HCT116 (cell line): ENCODE measurements around the gene MBOAT1. TPM values are rescaled to one million over a fixed set of nuclear protein-coding genes. Genes with fewer than 3 reads are reported as not detected.

Experiments
- ATAC-seq: fragments of 200-7000 bp; cut with Tn5 transposase; 2 replicates; pipeline ENCODE4 v1.9.1; 2020; ENCODE audit warnings: mild to moderate bottlenecking, moderate library complexity
- BruUV-seq: library from RNA; stranded (reverse); fragments of 400-500 nt; replicated peaks from 2 replicates; lab custom pipeline; 2021; lab: Mats Ljungman, UMichigan
- CTCF ChIA-PET: fragments of 300-600 bp; sonication (Branson Sonifier 250); formaldehyde crosslinking; loops from one replicate; lab custom pipeline; 2021; ENCODE audit warnings: antibody characterized with exemption; lab: Charles Lee
- POLR2A ChIA-PET: fragments of 300-600, 350-600 bp; sonication (Branson Sonifier 250); formaldehyde crosslinking; loops from one replicate; lab custom pipeline; 2021; ENCODE audit warnings: antibody characterized with exemption; lab: Charles Lee
- RAD21 ChIA-PET, 2 experiments: fragments of 300-600 bp; sonication (Branson Sonifier 250); formaldehyde crosslinking; loops; one replicate each; lab custom pipeline; 2023; ENCODE audit warnings: low total read pairs in 2 of 2; ENCODE audit not compliant: uncharacterized antibody in 2 of 2, unreplicated experiment in 2 of 2, low non-redundant PET in 1 of 2; lab: Charles Lee
- DNase-seq: peaks from one replicate; pipeline ENCODE4 v3.0.0-alpha.2; 2010; ENCODE audit warnings: low read depth, low spot score
- H2AFZ ChIP-seq: fragments of 200-600 bp; shearing (Covaris generic), sonication (generic); 2 replicates; pipeline ENCODE4 v1.6.1; 2017; ENCODE audit warnings: low read depth, mixed run types, mixed read lengths, antibody characterized with exemption, low read length; ENCODE audit not compliant: poor library complexity, severe bottlenecking
- H3K27ac ChIP-seq: 2 replicates; pipeline ENCODE4 v1.5.1; 2012; ENCODE audit warnings: low read depth, low read length
- H3K27me3 ChIP-seq: fragments of 200-600 bp; sonication (generic); 2 replicates; pipeline ENCODE4 v1.6.1; 2016; ENCODE audit warnings: mixed run types, low read length, mixed read lengths; ENCODE audit not compliant: insufficient read depth
- H3K36me3 ChIP-seq, 2 experiments: fragments of 200-500 bp in 1 of 2; fragments of 200-600 bp in 1 of 2; sonication (Bioruptor generic) in 1 of 2; sonication (generic) in 1 of 2; 2 replicates each; pipeline versions ENCODE4 v1.5.1 to v1.6.1; 2014 to 2016; ENCODE audit warnings: low read length in 2 of 2, inconsistent platforms in 1 of 2, mixed read lengths in 1 of 2, mixed run types in 1 of 2; ENCODE audit not compliant: insufficient read depth in 2 of 2, control insufficient read depth in 1 of 2
- H3K4me1 ChIP-seq, 2 experiments: fragments of 200-600 bp in 1 of 2; sonication (generic) in 1 of 2; 2 replicates each; pipeline versions ENCODE4 v1.5.1 to v1.6.1; 2012 to 2017; ENCODE audit warnings: low read length in 2 of 2, inconsistent platforms in 1 of 2, mild to moderate bottlenecking in 1 of 2, mixed read lengths in 1 of 2, mixed run types in 1 of 2, moderate library complexity in 1 of 2; ENCODE audit not compliant: insufficient read depth in 2 of 2, control insufficient read depth in 1 of 2
- H3K4me2 ChIP-seq: fragments of 200-600 bp; sonication (generic); 2 replicates; pipeline ENCODE4 v1.6.1; 2017; ENCODE audit warnings: mixed run types, low read length, mixed read lengths
- H3K4me3 ChIP-seq, 2 experiments: fragments of 200-600 bp in 1 of 2; sonication (generic) in 1 of 2; replicated peaks in 1 of 2; 2 replicates each; pipeline ENCODE4 v1.5.1; 2011 to 2016; ENCODE audit warnings: low read length in 2 of 2, control low read depth in 1 of 2, low read depth in 1 of 2, mild to moderate bottlenecking in 1 of 2, mixed read lengths in 1 of 2, mixed run types in 1 of 2
- H3K79me2 ChIP-seq: fragments of 200-600 bp; sonication (generic); 2 replicates; pipeline ENCODE4 v1.6.1; 2017; ENCODE audit warnings: mild to moderate bottlenecking, mixed run types, low read length, moderate library complexity, mixed read lengths; ENCODE audit not compliant: insufficient read depth
- H3K9ac ChIP-seq: fragments of 200-600 bp; sonication (generic); 2 replicates; pipeline ENCODE4 v1.6.1; 2016; ENCODE audit warnings: low read length, mixed read lengths
- H3K9me2 ChIP-seq: fragments of 200-600 bp; sonication (generic), shearing (Covaris generic); 2 replicates; pipeline ENCODE4 v1.6.1; 2017; ENCODE audit warnings: mixed run types, mild to moderate bottlenecking, moderate library complexity; ENCODE audit not compliant: insufficient read depth
- H3K9me3 ChIP-seq, 2 experiments: fragments of 200-500 bp in 1 of 2; fragments of 200-600 bp in 1 of 2; sonication (Bioruptor generic) in 1 of 2; sonication (generic) in 1 of 2; 2 replicates each; pipeline ENCODE4 v1.6.1; 2014 to 2017; ENCODE audit warnings: low read length in 2 of 2, mixed read lengths in 2 of 2, inconsistent platforms in 1 of 2, low read depth in 1 of 2, mild to moderate bottlenecking in 1 of 2, mixed run types in 1 of 2, moderate library complexity in 1 of 2; ENCODE audit not compliant: control insufficient read depth in 1 of 2, insufficient read depth in 1 of 2
- H4K20me1 ChIP-seq: fragments of 200-600 bp; sonication (generic), shearing (Covaris generic); 2 replicates; pipeline ENCODE4 v1.6.1; 2017; ENCODE audit warnings: mixed run types, mild to moderate bottlenecking, moderate library complexity; ENCODE audit not compliant: insufficient read depth
- POLR2AphosphoS5 ChIP-seq: IDR thresholded peaks from 2 replicates; pipeline ENCODE4 v1.6.1; 2011; ENCODE audit warnings: mild to moderate bottlenecking, low read depth, low read length, moderate library complexity
- SIN3A ChIP-seq: IDR thresholded peaks from 2 replicates; pipeline ENCODE4 v1.6.1; 2012; ENCODE audit warnings: low read depth
- ZNF274 ChIP-seq: fragments of 200-500 bp; sonication (Bioruptor generic); IDR thresholded peaks from 2 replicates; pipeline ENCODE4 v1.6.1; 2014; ENCODE audit warnings: mild to moderate bottlenecking, low read depth, low read length, inconsistent platforms
- intact Hi-C: fragments of 100-400 bp; cut with micrococcal nuclease; formaldehyde crosslinking; loops from 2 replicates; pipeline ENCODE4 v1.10.0; 2022
- total RNA-seq: library from RNA; stranded (reverse); gene quantifications from one replicate; pipeline ENCODE4 v1.2.1, GENCODE V29; 2021; ENCODE audit not compliant: unreplicated experiment
- TF ChIP-seq, protein P1 (sequence below): IDR thresholded peaks from 2 replicates; pipeline ENCODE4 v1.6.1; 2011; ENCODE audit warnings: mild to moderate bottlenecking, low read length, moderate library complexity; ENCODE audit not compliant: insufficient replicate concordance; ENCODE audit errors: extremely low read depth

Gene MBOAT1
- total RNA-seq, 1 experiment from 2014 or later, result 11.7 TPM

- Histone ChIP-seq H3K4me2 (peak overlapping the region; percentile 92), H3K9me3 (no peaks in the 10 kb centered on the region), H3K9me2 (no peaks in the 10 kb centered on the region), H3K27ac (peak overlapping the region; percentile 70), H4K20me1 (no peaks in the 10 kb centered on the region), H3K4me3 (peak overlapping the region; percentile 72 to 78), H3K9ac (peak overlapping the region; percentile 74), H3K4me1 (peaks cover 7 to 28% of the 10 kb centered on the region in 2 experiments; a peak in 3 of 4 replicates), H2AFZ (peak overlapping the region; percentile 41), H3K36me3 (no peaks in the 10 kb centered on the region), H3K27me3 (no peaks in the 10 kb centered on the region), H3K79me2 (peaks cover 14% of the 10 kb centered on the region; the same call in 1 of the 2 replicates)
- TF ChIP-seq SIN3A, result peak; percentile 21
- TF ChIP-seq ZNF274, result no peak
- ChIA-PET RAD21 (no interaction called here), CTCF (interaction anchor here (1.2 to 1.4 kb wide), 2 partner anchors 11 to 85 kb away, joined by 3 read pairs; no protein-coding TSS in a partner anchor), POLR2A (interaction anchor here (0.5 to 1.7 kb wide), 2 partner anchors 9 to 11 kb away, joined by 3 to 4 read pairs; no protein-coding TSS in a partner anchor)
- ATAC-seq (peak; percentile 57), DNase-seq (no peak)
- BruUV-seq, result no TSS peak
- intact Hi-C loops, result loop anchor here (5.0 kb wide), 1 partner anchor 190 kb away; the partner anchor contains the start of gene E2F3
Observed at GRCh38 chr6:20211941-20212391, 303 bp downstream of the MBOAT1 start.

DNA sequence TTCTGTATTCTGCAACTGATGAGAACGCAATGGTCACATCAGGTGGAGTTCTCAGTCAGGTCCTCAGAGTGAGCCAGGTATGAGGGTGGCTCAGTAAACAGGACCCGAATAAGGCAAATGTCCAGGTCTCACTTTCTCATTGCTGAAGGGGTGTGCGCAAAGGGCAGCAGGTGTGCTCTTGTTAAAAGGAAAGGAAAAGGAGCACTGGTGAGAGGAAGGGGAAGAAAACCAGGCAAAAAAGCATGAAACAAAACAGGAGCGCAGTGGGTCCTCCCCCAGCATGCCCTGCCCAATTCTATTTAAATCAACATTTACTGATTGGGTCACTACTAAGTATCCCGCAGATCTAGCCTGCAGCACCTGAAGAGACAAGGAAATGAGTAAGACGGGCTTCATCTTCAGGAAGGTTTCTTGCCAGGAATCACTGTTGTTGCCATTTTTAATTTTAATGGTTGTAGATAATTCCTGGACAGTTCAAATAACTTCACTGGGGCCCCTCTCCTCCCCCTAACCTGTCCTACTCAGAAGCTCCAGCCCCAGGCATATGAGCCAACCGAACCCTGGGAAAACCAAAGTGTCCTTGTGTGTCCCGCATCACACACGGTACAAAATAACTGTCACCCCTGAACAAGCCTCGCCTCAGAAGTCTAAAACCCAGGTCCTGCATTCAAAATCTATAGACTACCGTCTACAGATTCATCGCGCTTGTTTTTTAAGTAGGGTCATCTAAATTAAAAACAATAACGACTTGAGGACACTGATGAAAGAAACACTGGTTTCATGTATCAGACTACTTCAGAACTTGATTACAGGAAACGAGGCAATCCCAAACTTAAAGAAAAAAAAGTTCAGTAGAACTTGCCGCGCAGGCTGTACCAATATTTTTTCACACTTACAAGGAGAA lies 980 bp downstream of the MBOAT1 start:
- DNase-seq, result no peak
- Histone ChIP-seq H3K27ac (peak overlapping the region; percentile 70), H2AFZ (peak overlapping the region; percentile 41), H3K9me2 (no peaks in the 10 kb centered on the region), H3K4me3 (peak overlapping the region; percentile 72 to 78), H3K27me3 (no peaks in the 10 kb centered on the region), H3K36me3 (no peaks in the 10 kb centered on the region), H3K79me2 (peaks cover 14% of the 10 kb centered on the region; the same call in 1 of the 2 replicates), H3K9me3 (no peaks in the 10 kb centered on the region), H4K20me1 (no peaks in the 10 kb centered on the region), H3K9ac (peak overlapping the region; percentile 74), H3K4me2 (peak overlapping the region; percentile 92), H3K4me1 (peaks cover 7 to 23% of the 10 kb centered on the region in 2 experiments; a peak in 3 of 4 replicates)
- ATAC-seq, result peak; percentile 39
- ChIA-PET POLR2A (no interaction called here), CTCF (interaction anchor here (1.2 to 1.4 kb wide), 2 partner anchors 12 to 85 kb away, joined by 3 read pairs; no protein-coding TSS in a partner anchor), RAD21 (no interaction called here)
- intact Hi-C loops, result loop anchor here (5.0 kb wide), 1 partner anchor 191 kb away; the partner anchor contains the start of gene E2F3
- BruUV-seq, result TSS peak; percentile 41
- peak; percentile 84 for TF ChIP-seq POLR2AphosphoS5
- TF ChIP-seq, protein P1, sequence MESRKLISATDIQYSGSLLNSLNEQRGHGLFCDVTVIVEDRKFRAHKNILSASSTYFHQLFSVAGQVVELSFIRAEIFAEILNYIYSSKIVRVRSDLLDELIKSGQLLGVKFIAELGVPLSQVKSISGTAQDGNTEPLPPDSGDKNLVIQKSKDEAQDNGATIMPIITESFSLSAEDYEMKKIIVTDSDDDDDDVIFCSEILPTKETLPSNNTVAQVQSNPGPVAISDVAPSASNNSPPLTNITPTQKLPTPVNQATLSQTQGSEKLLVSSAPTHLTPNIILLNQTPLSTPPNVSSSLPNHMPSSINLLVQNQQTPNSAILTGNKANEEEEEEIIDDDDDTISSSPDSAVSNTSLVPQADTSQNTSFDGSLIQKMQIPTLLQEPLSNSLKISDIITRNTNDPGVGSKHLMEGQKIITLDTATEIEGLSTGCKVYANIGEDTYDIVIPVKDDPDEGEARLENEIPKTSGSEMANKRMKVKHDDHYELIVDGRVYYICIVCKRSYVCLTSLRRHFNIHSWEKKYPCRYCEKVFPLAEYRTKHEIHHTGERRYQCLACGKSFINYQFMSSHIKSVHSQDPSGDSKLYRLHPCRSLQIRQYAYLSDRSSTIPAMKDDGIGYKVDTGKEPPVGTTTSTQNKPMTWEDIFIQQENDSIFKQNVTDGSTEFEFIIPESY, result no peak
